B cell (primary cell): ENCODE measurements around the gene NELL2. TPM values are rescaled to one million over a fixed set of nuclear protein-coding genes. Genes with fewer than 3 reads are reported as not detected.

Experiments used
- ATAC-seq: fragments of 200-7000 bp; cut with Tn5 transposase; one replicate; pipeline ENCODE4 v1.10.0; 2021; ENCODE audit warnings: low read depth, mild to moderate bottlenecking, moderate number of reproducible peaks, moderate library complexity
- CTCF ChIA-PET: fragments of 350-600 bp; sonication (Branson Sonifier 250); formaldehyde crosslinking; loops from one replicate; lab custom pipeline; 2021; ENCODE audit warnings: antibody characterized with exemption, inconsistent platforms; lab: Charles Lee
- POLR2A ChIA-PET: fragments of 350-600 bp; sonication (Branson Sonifier 250); formaldehyde crosslinking; loops from one replicate; lab custom pipeline; 2021; ENCODE audit warnings: antibody characterized with exemption; lab: Charles Lee
- DNase-seq: peaks from one replicate; pipeline ENCODE4 v3.0.0; 2013
- H2AFZ ChIP-seq: 2 replicates; pipeline ENCODE4 v1.6.1; 2012; ENCODE audit warnings: mild to moderate bottlenecking, low read depth, low read length; ENCODE audit not compliant: insufficient read depth, poor library complexity, severe bottlenecking
- H3K27ac ChIP-seq, 2 donors: 1 replicate in 1 of 2; 2 replicates in 1 of 2; pipeline ENCODE4 v1.5.1; 2012 to 2013; ENCODE audit warnings: low read length in 2 of 2, mild to moderate bottlenecking in 2 of 2, moderate library complexity in 1 of 2
- H3K27me3 ChIP-seq, 4 experiments: fragments of 200-600 bp in 1 of 4; sonication (generic) in 1 of 4; replicated peaks in 1 of 4; 1 replicate in 2 of 4; 2 replicates in 2 of 4; pipeline versions ENCODE4 v1.6.1 to v1.7.0; 2013 to 2016; ENCODE audit warnings: low read length in 3 of 4, mild to moderate bottlenecking in 2 of 4, mixed read lengths in 1 of 4, moderate library complexity in 1 of 4; ENCODE audit not compliant: insufficient read depth in 4 of 4, control insufficient read depth in 3 of 4; ENCODE audit errors: control extremely low read depth in 1 of 4
- H3K36me3 ChIP-seq, 2 experiments: replicated peaks in 1 of 2; 1 replicate in 1 of 2; 2 replicates in 1 of 2; pipeline versions ENCODE4 v1.6.1 to v1.7.1; 2013; ENCODE audit warnings: low read length in 1 of 2; ENCODE audit not compliant: insufficient read depth in 2 of 2, control insufficient read depth in 1 of 2; ENCODE audit errors: control extremely low read depth in 1 of 2, extremely low read depth in 1 of 2
- H3K4me1 ChIP-seq, 2 donors: fragments of 200-600 bp in 1 of 2; sonication (generic) in 1 of 2; 1 replicate in 1 of 2; 2 replicates in 1 of 2; pipeline versions ENCODE4 v1.5.1 to v1.6.1; 2013 to 2017; ENCODE audit warnings: low read length in 2 of 2; ENCODE audit not compliant: control insufficient read depth in 2 of 2, insufficient read depth in 2 of 2
- H3K4me2 ChIP-seq: replicated peaks from 2 replicates; pipeline ENCODE3; 2012; ENCODE audit warnings: mild to moderate bottlenecking, low read depth, low read length; ENCODE audit not compliant: poor library complexity, severe bottlenecking
- H3K4me3 ChIP-seq, 5 experiments: fragments of 200-600 bp in 1 of 5; sonication (generic) in 1 of 5; 1 replicate in 3 of 5; 2 replicates in 2 of 5; pipeline versions ENCODE4 v1.5.1 to v1.7.0; 2011 to 2016; ENCODE audit warnings: low read length in 4 of 5, mild to moderate bottlenecking in 4 of 5, low read depth in 2 of 5, control low read depth in 1 of 5, moderate library complexity in 1 of 5; ENCODE audit not compliant: insufficient read depth in 1 of 5; ENCODE audit errors: control extremely low read depth in 1 of 5, extremely low read depth in 1 of 5
- H3K79me2 ChIP-seq: fragments of 200-600 bp; sonication (generic); one replicate; pipeline ENCODE4 v1.6.0; 2016; ENCODE audit warnings: low read length; ENCODE audit not compliant: control insufficient read depth, insufficient read depth
- H3K9ac ChIP-seq: fragments of 200-600 bp; sonication (generic); 2 replicates; pipeline ENCODE4 v1.6.1; 2017; ENCODE audit warnings: mild to moderate bottlenecking, low read length, moderate library complexity
- H3K9me3 ChIP-seq, 3 donors: one replicate each; pipeline versions ENCODE4 v1.6.1 to v1.7.1; 2013; ENCODE audit warnings: low read length in 2 of 3; ENCODE audit not compliant: control insufficient read depth in 2 of 3, insufficient read depth in 1 of 3; ENCODE audit errors: control extremely low read depth in 1 of 3
- H4K20me1 ChIP-seq: 2 replicates; pipeline ENCODE4 v1.6.0; 2012; ENCODE audit warnings: mild to moderate bottlenecking, low read length; ENCODE audit not compliant: insufficient read depth, control insufficient read depth, poor library complexity, severe bottlenecking
- H3K27ac Mint-ChIP-seq: one replicate; pipeline ENCODE4 v1.8.0; 2021; ENCODE audit warnings: mixed read lengths
- H3K27me3 Mint-ChIP-seq: one replicate; pipeline ENCODE4 v1.8.0; 2021; ENCODE audit warnings: mixed read lengths
- H3K4me1 Mint-ChIP-seq: one replicate; pipeline ENCODE4 v1.8.0; 2021; ENCODE audit warnings: mixed read lengths
- H3K4me3 Mint-ChIP-seq: one replicate; pipeline ENCODE4 v1.8.0; 2021; ENCODE audit warnings: mixed read lengths
- H3K9me3 Mint-ChIP-seq: one replicate; pipeline ENCODE4 v1.8.0; 2022; ENCODE audit warnings: mixed read lengths; ENCODE audit not compliant: insufficient read depth
- CTCF ChIP-seq: fragments of 200-600 bp; IDR thresholded peaks from one replicate; pipeline ENCODE4 v1.8.0; 2022; ENCODE audit warnings: antibody characterized with exemption, mild to moderate bottlenecking
- EZH2 ChIP-seq: IDR thresholded peaks from 2 replicates; pipeline ENCODE4 v1.6.1; 2012; ENCODE audit warnings: borderline replicate concordance, low read depth, mild to moderate bottlenecking, moderate library complexity, low read length; ENCODE audit not compliant: insufficient read depth, poor library complexity, severe bottlenecking
- WGBS: methylation state at CpG from one replicate; pipeline ENCODE4 v1.1.5; 2013; ENCODE audit warnings: missing lambda C conversion rate; ENCODE audit not compliant: insufficient coverage; 5-methylcytosine and 5-hydroxymethylcytosine counted together
- intact Hi-C: fragments of 100-400 bp; cut with micrococcal nuclease; formaldehyde crosslinking; loops from one replicate; pipeline ENCODE4 v1.10.0; 2022
- polyA plus RNA-seq: library from polyadenylated mRNA; depleted of rRNA; stranded (reverse); fragments of >200 nt; gene quantifications from 2 replicates; pipeline ENCODE4 v1.2.3, GENCODE V29; 2012
- total RNA-seq, 2 donors: library from RNA; stranded (reverse); fragments of 120-200 nt in 1 of 2; gene quantifications; 1 replicate in 1 of 2; 2 replicates in 1 of 2; pipeline versions ENCODE4 v1.2.3 to v1.2.4, GENCODE V29; 2013 to 2022

The NELL2 gene
- total and polyA plus RNA-seq, 2 donors (not counting 1 experiment from before 2014, with no cell fraction given), result 0.22 TPM; not detected in 1

GRCh38 chr12:44819884-44820283 lies 56.2 kb downstream of the NELL2 start:
- no peaks in the 10 kb centered on the region for H3K79me2 ChIP-seq
- H2AFZ ChIP-seq, result no peak overlapping the region
- whole genome bisulfite sequencing, result no CpG with 5 or more reads among the region's 4 CpGs
- no peaks in the 10 kb centered on the region for H3K27me3 Mint-ChIP-seq
- CTCF ChIA-PET, result no interaction called here
- POLR2A ChIA-PET, result no interaction called here
- DNase-seq (no peak), ATAC-seq (no peak)
- no peak overlapping the region for H3K27ac ChIP-seq
- no peak overlapping the region for H3K27ac Mint-ChIP-seq
- no peak for TF ChIP-seq CTCF
- no peak for TF ChIP-seq EZH2
- no peak overlapping the region for H3K4me2 ChIP-seq
- H3K9ac ChIP-seq, result no peak overlapping the region
- H3K4me1 Mint-ChIP-seq, result no peaks in the 10 kb centered on the region
- no peak overlapping the region for H3K4me3 Mint-ChIP-seq
- no peaks in the 10 kb centered on the region for H3K27me3 ChIP-seq
- no peak overlapping the region for H3K4me3 ChIP-seq
- H3K36me3 ChIP-seq, result no peaks in the 10 kb centered on the region
- no peaks in the 10 kb centered on the region for H3K9me3 ChIP-seq
- H3K9me3 Mint-ChIP-seq, result no peaks in the 10 kb centered on the region
- H3K4me1 ChIP-seq, result no peaks in the 10 kb centered on the region
- intact Hi-C loops, result no loop called here
- no peaks in the 10 kb centered on the region for H4K20me1 ChIP-seq

- POLR2A ChIA-PET, result no interaction called here
- Mint-ChIP-seq H3K27me3 (no peaks in the 10 kb centered on the region), H3K9me3 (no peaks in the 10 kb centered on the region), H3K27ac (no peak overlapping the region), H3K4me1 (no peaks in the 10 kb centered on the region), H3K4me3 (no peak overlapping the region)
- no peak overlapping the region for H3K4me3 ChIP-seq
- H3K79me2 ChIP-seq, result no peaks in the 10 kb centered on the region
- H4K20me1 ChIP-seq, result no peaks in the 10 kb centered on the region
- no peak overlapping the region for H3K9ac ChIP-seq
- H3K36me3 ChIP-seq, result no peaks in the 10 kb centered on the region
- ATAC-seq (no peak), DNase-seq (no peak)
- WGBS, result 90% methylated on average over 1 of the region's 3 CpGs
- H2AFZ ChIP-seq, result no peak overlapping the region
- intact Hi-C loops, result no loop called here
- H3K27me3 ChIP-seq, result no peaks in the 10 kb centered on the region
- CTCF ChIA-PET, result interaction anchor here (0.9 to 1.7 kb wide), 2 partner anchors 113 to 132 kb away, joined by 3 read pairs; no protein-coding TSS in a partner anchor
- H3K9me3 ChIP-seq, result no peaks in the 10 kb centered on the region
- H3K4me2 ChIP-seq, result no peak overlapping the region
- no peak for TF ChIP-seq EZH2
- TF ChIP-seq CTCF, result no peak
- no peaks in the 10 kb centered on the region for H3K4me1 ChIP-seq
- no peak overlapping the region for H3K27ac ChIP-seq
These were observed 58.4 kb downstream of the NELL2 start for GRCh38 chr12:44817687-44818086.
